Stimulated activated CD8-positive, alpha-beta memory T cell treated with anti-CD3 and anti-CD28 coated beads, Interleukin-12 subunit alpha, Interleukin-12 subunit beta, amount 100 ng/mL, for 24 hours (primary cell): ENCODE measurements around the gene SPSB3.

ENCODE experiments used
- DNase-seq: peaks from one replicate; pipeline ENCODE4 v3.0.0-alpha.2; 2020; ENCODE audit errors: extremely low read depth

Gene SPSB3

DNA sequence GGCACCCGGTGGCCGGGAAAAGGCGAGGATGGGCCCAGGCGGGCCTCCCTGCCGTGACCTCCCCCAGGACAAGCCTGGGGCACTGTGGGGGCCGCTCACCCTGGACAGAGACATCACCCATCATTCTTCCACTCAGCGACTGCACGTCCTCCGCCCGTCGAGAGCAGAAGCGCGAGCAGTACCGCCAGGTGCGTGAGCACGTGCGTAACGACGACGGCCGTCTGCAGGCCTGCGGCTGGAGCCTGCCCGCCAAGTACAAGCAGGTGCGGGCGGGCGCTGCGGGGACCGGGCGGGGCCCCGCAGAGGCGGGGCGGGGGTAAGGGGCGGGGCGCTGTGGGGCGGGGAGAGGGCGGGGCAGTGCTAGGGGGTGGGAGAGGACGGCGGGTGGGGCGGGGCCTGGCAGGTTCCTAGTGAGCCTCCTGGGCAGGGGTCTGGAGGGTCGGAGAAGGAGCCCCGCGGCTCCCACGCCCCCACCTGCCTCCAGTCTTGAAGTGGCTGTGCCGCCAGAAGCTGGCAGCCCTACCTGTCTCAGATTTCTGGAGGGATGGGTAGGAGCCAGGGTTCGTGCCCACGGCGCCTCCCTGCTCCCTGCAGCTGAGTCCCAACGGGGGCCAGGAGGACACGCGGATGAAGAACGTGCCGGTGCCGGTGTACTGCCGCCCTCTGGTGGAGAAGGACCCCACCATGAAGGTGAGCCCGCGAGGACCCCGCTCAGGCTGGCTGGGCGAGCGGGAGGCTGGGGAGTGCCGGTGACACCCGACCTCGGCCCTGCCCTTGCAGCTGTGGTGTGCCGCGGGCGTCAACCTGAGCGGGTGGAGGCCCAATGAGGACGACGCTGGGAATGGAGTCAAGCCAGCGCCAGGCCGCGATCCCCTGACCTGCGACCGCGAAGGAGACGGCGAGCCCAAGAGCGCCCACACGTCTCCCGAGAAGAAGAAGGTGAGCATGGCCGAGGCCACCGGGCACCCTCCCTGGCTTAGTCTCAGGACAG, 18.6 kb downstream of the SPSB3 start:
- no peak for DNase-seq

DNA sequence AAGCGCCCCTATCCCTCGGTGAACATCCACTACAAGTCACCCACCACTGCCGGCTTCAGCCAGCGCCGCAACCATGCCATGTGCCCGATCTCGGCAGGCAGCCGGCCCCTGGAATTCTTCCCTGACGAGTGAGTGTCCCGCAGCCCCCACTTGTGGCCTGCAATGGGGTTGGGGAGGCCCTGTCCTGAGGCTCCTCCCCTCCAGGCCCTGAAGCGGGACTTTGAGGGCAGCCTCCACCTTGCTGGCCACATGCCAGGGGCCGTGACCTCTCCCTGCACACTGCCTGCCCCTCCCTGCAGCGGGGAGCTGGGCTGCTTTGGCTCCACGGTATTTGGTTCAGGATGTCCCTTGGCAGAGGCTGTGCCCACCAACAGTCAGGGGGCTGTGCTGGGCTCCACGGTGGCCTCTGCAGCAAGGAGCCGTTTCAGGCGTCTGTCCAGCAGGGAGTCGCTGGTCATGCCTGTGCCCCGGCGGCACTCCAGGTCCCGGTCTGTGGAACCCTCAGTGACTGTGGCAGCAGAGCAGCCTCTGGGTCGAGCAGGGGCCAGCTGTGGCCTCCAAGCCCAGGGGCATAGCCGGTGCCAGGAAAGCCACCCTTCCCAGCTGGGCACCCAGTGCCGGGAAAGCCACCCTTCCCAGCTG, 19.4 kb downstream of the SPSB3 start:
- no peak for DNase-seq

DNA sequence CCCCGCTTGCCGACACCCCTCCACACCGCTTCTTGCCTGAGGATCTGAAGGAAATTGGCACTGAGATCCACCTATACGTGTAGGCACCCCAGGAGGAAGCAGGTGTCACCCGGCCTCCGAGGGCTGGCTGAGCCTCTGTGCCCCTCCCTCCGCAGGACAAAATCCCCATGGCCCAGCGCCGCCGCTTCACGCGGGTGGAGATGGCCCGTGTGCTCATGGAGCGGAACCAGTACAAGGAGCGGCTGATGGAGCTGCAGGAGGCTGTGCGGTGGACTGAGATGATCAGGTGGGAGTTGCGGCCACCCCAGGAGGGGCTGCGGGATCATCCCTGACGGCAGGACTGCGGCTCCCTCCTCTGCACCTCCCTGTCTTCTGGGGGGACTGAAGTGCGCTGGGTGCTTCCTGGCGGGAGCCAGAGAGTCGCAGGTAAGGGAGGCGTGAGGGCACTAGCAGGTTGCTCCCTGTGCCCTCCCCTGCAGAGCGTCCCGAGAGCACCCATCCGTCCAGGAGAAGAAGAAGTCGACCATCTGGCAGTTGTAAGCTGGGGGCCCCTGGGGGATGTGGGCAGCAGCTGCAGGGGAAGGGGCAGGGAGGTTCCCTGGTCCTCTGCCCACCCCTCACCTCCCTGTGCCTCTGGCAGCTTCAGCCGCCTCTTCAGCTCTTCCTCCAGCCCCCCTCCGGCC, 20.0 kb downstream of the SPSB3 start:
- no peak for DNase-seq

DNA sequence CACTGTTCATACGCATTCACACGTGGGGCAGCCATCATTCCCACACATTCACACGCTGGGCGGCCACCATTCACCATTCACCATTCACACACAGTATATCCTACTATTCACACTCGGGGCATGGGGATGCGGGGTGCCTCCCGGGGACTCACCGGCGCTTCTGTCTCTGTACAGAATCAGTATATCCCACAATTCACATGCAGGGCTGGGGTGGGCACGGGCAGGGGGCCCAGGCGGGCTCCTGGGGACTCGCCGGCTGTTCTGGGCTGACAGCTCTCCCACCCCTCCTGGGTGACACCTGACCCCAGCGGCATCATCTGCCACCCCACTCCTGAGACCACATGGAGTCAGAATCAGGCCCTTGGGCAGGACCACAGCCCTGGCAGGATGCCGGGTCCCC, 20.6 kb downstream of the SPSB3 start:
- DNase-seq = no peak

DNA sequence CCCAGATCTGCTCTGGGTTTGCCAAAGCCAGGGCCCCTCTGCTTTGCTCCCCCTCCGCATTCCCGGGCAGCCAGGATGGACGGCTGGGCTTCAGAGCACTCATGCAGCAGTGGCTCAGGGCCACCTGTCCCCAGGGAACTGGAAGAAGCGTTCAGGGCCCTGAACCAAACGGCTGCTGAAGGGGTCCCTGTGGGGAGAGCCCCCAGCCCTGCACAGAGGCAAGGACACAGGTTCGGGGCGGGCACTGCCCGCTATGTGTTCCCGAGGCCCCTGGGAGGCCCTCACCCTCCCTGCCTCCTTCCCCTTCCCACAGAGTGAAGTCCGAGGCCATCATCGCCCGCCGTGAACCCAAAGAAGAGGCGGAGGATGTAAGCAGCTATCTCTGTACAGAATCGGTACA, 21.5 kb downstream of the SPSB3 start:
- DNase-seq = no peak

DNA sequence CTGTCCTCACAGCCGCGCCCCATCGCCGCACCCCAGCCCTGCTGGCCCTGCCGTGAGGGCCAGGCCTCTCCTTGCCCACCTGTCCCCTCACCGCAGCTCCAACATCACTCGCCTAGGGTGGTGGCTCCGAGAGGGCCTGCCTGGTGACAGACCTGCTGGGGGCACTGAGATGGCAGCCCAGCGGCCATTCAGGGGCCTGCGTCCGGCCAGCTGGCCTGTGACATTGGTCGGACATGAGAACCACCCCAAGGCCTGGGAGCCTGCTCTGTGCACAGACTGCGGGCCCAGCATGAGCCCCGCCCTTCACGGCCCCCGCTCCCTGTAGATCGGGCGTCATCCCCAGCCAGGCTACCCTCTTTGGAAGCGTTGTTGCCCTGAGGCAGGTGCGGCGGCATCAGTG, 22.9 kb downstream of the SPSB3 start:
- DNase-seq = no peak

DNA sequence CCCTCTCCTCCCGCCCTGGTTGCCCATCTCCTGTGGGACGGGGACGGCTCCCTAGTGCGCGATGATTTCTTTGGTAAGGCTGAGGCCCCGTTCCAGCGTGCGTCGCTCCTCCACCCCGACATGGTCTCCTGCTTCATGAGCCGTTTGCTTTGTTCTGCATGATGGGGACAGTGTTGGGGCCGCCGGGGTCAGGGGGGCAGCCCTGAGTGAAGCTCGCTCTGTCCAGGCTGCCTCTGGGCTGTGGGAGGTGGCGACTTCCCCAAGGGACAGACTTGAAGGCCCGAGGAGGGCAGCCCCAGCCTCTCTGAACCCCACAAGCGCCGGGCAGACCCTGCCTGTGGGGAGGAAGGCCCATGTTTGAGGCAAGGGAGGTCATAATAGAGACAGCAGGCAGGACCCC, 23.4 kb downstream of the SPSB3 start:
- DNase-seq = no peak

DNA sequence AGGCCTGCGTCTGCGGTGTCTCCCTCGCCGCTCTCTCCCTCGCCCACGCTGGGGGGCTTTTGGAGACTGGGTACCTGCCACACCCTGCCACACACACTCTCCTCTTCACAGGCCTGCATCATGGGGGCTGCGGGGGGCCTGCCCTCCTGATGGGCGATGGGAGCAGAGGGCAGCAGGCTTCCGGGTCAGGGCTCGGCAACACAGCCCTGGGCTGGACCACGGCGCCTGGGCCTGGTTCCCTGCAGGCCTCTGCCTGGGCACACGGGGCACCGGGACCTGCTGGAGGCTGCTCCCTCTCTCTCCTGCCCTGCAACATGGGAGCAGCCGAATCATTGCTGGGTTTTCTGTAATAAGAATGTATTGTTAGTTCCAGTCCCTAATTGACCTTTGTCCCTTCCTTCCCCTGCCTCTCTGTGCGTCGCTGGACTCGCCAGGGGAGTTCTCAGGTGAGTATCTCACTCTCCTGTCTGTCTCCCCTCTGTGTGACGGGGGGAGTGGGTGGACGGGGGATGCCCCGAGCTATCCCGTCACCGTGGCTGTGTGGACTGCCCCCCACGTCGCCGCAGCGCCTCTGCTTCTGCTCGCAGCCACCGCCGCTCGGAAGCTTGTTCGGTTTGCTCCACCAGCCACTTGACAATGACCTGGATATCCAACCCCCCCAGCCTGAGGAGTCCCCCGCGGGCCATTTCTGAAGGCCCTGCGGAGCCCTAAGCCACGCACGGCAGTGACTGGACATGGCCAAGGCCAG, 24.5 kb downstream of the SPSB3 start:
- DNase-seq = no peak

DNA sequence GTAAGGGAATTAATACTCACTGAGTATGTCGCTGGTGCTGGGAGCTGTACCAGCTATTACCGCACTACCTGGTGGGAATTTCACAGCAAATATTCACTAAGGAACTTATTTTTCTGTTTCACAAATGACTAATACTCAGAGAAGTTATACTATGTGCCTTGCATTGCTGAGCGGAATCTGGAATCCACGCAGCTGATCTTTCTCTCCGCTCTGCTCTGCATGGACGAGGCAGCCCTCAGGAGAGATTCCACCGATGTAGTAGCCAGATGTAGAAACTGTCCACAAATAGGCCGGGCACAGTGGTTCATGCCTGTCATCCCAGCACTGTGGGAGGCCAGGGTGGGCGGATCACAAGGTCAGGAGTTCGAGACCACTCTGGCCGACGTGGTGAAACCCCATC, 28.2 kb downstream of the SPSB3 start:
- no peak for DNase-seq

DNA sequence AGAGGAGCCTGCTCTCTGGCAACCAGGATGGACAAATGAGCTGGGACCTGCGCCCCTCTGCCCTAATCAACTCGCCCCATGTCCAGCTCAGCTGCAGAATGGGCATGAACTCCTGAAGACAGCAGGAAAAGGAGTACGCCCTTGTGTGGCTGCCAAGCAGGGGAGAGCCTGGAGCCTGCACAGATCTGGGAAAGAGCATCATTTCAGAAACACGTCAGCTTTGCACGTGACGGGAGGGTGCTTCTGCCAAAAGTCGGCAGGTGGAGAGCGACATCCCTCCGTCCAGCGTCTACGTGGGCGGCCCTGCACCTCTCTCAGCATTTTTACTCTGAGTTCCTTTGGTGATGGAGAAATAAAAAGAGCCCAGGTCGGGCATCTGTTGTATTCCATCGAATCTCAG, 29.5 kb downstream of the SPSB3 start:
- DNase-seq = no peak

DNA sequence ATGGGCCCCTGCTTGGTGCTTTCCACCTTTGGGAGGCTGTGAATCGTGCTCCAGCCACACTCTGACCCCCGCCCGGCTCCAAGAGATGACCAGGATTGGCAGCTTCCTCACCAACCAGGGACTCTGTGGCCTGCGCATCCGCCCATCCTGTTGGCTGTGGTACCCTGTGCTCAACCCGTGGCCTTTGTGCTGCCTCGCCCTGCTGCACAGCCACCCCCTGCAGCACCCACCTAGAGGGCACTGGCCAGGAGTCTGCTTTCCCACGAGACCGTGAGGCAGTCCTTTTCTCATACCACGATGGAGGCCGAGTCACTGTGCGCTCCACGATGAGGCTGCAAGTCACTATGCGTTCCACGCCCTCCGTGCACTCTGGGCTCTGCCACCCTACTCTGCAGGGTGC, 30.4 kb downstream of the SPSB3 start:
- no peak for DNase-seq

DNA sequence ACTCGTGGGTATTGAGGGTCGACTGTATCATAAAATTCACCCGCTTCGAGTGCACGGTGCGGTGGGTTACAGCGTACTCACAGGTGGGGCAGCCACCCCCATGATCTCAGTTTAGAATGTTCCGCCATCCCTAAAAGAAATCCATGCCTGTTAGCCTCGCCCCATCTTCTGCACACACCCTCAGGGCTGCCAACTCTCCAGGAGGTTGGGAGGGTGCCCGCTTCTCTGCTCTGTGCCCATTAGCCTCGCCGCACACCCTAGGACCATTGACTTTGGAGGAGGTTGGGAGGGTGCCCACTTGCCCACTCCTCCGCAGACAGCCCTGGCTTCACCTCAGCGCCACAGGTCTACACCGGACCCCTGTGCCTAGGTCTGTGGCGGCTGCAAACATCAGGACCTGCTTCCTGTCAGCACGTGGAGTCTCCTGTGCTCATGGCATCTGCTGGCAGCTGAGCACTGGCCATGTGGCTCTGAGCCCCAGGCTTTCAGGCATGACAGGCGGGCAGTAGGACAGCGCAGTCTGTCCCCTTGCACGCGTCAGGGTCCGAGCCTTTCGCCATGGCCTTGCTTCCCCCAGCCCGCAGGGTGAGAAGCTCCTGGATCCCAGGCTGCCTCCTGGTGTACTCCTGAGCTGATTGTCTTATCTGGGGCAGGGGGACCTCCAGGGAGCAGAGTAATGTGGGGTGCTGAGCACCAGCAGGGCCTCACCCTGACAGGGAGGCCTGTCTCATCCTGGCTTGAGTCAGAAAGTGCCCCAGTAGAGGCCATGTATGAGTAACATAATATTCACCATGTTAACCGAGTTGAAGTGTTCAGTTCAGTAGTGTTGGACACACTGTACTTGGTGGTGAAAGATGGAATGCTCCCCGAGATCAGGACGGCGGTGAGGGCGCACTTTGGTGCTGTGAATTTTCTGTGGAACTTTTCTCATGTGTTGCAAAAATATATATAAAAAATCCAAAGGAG, 32.9 kb downstream of the SPSB3 start:
- no peak for DNase-seq

DNA sequence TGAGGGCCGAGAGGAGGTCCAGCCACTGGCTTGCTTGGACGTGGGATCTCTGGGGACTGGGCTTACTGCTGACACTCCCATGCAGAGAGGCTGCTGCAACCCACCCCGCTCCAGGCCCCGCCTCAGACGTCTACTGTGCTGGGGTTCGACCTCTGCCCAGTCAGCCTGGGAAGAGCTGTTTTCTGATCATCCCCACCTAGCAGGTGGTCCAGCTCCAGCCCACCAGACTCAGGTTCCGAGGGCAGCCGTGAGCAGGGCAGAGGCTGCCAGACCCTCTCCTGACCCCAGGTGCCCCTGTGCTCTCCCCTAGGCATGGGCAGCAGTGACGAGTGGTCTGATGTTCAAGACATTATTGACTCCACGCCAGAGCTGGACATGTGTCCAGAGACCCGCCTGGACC, 34.4 kb downstream of the SPSB3 start:
- DNase-seq = no peak

DNA sequence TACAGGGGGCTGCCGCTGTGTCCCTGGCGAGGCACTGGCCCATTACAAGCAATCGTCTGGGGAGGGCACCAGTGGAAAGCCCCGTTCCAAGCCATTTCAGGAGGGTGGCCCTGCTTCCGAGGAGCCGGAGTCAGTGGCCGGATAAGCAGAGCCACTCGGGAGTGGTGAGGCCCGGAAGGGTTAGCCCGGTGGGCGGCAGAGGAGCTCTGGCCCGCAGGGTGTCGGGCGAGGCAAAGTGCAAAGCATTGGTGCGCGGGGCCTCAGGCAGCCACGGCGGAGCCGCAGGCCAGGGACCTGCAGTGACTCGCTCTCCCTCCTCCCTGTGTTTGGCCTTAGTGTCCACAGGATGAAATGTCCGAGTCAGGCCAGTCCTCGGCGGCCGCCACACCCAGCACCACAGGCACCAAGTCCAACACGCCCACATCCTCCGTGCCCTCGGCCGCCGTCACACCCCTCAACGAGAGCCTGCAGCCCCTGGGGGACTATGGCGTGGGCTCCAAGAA, 35.6 kb downstream of the SPSB3 start:
- DNase-seq = no peak

DNA sequence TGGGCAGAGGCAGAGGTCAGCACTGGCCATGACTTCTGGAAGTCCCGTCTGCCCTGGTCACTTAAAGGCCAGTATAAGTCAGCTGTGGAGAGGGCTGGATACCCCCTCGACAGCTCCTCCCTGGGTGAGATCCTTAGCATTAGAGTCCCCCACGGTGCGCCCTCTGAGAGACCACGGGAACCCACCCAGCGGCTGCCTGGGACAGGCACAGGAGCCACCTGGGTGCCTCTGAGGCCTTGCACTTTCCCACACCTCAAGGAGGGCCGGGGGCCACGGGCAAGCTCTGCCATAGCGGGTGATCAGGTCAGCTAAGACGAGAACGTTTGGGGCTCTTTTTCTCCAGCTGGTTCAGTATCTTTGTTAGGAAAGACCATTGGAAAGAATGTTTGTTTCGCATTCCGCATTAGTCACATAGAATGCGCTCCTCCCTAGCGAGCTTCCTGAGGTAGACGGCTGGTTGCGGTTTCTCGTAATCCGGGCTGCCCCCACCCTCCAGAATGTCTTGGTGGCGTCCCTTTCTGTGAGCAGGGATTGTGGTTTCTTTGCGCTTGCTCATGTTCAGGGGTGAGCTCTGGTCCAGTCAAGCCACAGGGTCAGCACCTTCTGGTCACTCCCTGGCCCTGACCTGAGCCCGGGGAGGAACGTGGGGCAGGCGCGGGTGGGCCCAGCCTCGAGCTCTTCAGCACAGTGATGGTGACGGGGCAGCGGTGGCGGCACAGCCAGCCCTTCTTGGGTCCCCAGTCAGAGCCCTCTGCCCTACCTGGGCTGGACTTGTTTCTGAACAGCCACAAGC, 36.3 kb downstream of the SPSB3 start:
- DNase-seq = no peak

DNA sequence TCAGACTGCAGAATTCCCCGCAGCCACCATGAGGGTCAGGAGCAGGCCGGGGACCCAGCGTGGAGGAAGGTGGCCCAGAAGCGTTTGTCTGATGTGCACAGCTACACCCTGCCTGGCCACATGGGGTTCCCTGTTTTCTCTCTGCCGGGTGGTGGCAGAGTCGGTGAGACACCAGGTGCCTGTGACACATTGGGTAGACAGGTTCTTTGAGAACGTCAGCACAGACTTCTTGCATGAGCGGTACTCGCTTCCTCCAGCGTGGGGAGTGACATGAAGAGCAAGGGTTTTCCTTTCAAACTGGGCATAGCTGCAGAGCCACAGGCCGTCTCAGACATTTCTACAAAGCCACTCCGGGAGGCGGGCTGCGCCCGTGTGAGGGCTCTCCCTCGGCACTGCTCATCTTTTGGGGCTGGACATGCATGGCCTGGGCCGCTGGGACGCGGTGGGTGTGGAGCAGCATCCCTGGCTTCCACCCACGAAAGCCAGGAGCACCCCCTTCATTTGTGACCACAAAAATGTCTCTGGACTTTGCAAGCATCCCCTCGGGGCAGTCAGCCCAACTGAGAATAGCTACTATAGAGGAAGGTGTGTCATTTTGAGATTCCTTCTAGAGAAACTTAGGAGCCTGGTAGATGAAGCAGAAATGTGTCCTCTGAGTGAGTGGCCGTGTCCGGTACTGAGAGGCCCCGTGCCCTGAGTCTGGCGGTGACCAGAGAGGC, 37.0 kb downstream of the SPSB3 start:
- no peak for DNase-seq

DNA sequence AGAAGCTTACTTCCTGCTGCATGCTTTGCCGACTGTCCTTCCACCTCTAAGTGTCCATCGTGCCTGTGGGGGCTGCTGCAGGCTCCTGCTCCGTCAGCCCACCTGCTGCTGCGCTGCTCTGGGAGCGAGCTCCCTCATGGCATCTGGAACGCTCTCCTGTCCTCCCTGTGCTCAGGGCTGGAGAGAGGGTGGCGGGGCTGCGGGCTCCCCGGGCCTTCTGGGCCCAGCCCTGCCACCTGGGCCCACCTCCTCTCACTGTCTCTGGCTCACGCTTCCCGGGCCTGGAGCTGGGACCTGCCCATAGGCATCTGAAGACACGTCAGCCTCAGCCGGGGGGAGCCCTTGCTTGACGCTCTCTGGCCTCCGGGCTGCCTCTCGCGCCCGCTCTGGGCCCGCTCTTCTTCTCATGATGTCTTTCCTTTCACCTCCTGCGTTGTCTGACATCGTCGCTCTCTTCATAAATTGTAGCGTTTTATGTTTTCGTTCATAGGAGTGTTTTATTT, 38.0 kb downstream of the SPSB3 start:
- no peak for DNase-seq

DNA sequence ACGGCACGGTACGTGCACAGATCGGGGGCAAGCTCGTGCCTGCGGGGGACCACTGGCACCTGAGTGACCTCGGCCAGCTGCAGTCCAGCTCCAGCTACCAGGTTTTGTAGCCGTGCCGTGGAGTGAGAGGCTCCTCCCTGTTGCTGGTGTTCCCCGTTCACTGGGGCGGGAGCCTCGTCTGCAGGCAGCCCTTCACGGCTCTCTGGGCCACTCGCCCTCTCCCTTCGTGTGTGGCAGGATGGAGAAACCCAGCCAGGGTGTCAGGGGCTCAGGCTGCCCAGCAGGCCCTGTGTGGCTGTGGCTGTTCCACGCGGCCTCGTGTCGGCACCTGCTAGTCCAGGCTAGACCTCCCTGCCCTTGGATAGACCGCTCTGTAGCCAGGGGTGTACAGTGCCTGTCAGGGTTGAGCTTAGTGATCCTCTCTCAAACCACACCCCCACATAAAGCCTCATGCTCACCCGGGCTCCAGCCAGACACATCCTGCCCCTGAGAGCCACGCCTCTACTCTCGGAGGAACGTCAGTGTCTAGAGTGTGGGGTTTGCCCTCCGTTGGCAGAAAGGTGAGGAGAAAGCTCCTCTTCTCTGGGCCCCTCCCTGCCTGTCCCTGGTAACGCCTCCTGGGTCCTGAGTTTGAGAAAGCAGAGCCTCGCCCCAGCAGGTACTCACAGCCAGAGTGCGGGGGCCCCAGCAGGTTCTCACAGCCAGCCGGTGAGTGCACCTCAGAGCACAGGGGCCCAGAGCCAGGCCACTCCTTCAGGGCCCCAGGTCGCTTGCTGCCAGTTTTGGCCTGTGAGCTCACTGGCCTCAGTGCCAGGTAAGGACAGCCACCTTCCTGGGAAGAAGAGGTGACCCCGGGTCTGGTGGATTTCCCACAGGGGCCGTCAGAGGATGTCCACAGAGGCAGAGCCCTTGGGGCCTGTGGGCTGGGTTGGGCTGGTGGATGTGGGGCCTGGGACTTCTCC, 38.7 kb downstream of the SPSB3 start:
- DNase-seq = no peak
